GM12872 (cell line): ENCODE results near the gene BMPR2.

Source experiments
- CTCF ChIP-seq: IDR thresholded peaks from 3 replicates; pipeline ENCODE4 v1.5.1; 2011; ENCODE audit warnings: low read depth, mild to moderate bottlenecking, low read length, moderate library complexity; ENCODE audit not compliant: insufficient read depth

BMPR2 gene

GRCh38 chr2:202479610-202480009 is 103.5 kb downstream of the BMPR2 start:
- TF ChIP-seq CTCF = no peak

GRCh38 chr2:202486351-202486750 is 110.2 kb downstream of the BMPR2 start:
- no peak for TF ChIP-seq CTCF

GRCh38 chr2:202488671-202489070 is 112.5 kb downstream of the BMPR2 start:
- no peak for TF ChIP-seq CTCF

- no peak for TF ChIP-seq CTCF
Observed at GRCh38 chr2:202490479-202490878, 114.4 kb downstream of the BMPR2 start.

GRCh38 chr2:202491514-202491913 is 115.4 kb downstream of the BMPR2 start:
- TF ChIP-seq CTCF = no peak

- TF ChIP-seq CTCF = no peak
Observed at GRCh38 chr2:202494300-202495229, 118.4 kb downstream of the BMPR2 start.

- TF ChIP-seq CTCF = no peak
Observed at GRCh38 chr2:202495230-202495604, 119.1 kb downstream of the BMPR2 start.
